ENCODE results near the gene F10. TPM values are rescaled to one million over a fixed set of nuclear protein-coding genes. Genes with fewer than 3 reads are reported as not detected.

F10 gene
- total RNA-seq, 1 donor from 2014 or later, result not detected

- intact Hi-C loops (cut with micrococcal nuclease), result loop anchor here (2.0 kb wide), 1 partner anchor 23 kb away; no protein-coding TSS in a partner anchor
These were observed 7.5 kb downstream of the F10 start for GRCh38 chr13:113129921-113130750.

GRCh38 chr13:113135281-113135760, 12.7 kb downstream of the F10 start:
- intact Hi-C loops (cut with micrococcal nuclease), result no loop called here

GRCh38 chr13:113137691-113138298, 15.2 kb downstream of the F10 start:
- intact Hi-C loops (cut with micrococcal nuclease), result no loop called here

- intact Hi-C loops (cut with micrococcal nuclease), result no loop called here
These were observed 16.4 kb downstream of the F10 start for GRCh38 chr13:113138792-113139551.

- intact Hi-C loops (cut with micrococcal nuclease), result no loop called here
These were observed 17.0 kb downstream of the F10 start for GRCh38 chr13:113139577-113139976.

GRCh38 chr13:113140677-113141600, 18.3 kb downstream of the F10 start:
- intact Hi-C loops (cut with micrococcal nuclease), result no loop called here

GRCh38 chr13:113141601-113141970, 19.0 kb downstream of the F10 start:
- intact Hi-C loops (cut with micrococcal nuclease), result no loop called here

- intact Hi-C loops (cut with micrococcal nuclease), result no loop called here
These were observed 20.3 kb downstream of the F10 start for GRCh38 chr13:113142876-113143275.

GRCh38 chr13:113143466-113144254, 21.1 kb downstream of the F10 start:
- intact Hi-C loops (cut with micrococcal nuclease), result no loop called here

- intact Hi-C loops (cut with micrococcal nuclease), result no loop called here
These were observed 21.6 kb downstream of the F10 start for GRCh38 chr13:113144255-113144629.

- intact Hi-C loops (cut with micrococcal nuclease), result no loop called here
These were observed 22.9 kb downstream of the F10 start for GRCh38 chr13:113145496-113145895.

GRCh38 chr13:113145911-113146598, 23.5 kb downstream of the F10 start:
- intact Hi-C loops (cut with micrococcal nuclease), result no loop called here

GRCh38 chr13:113146750-113147149, 24.2 kb downstream of the F10 start:
- intact Hi-C loops (cut with micrococcal nuclease), result no loop called here

- intact Hi-C loops (cut with micrococcal nuclease), result no loop called here
These were observed 24.6 kb downstream of the F10 start for GRCh38 chr13:113147206-113147605.

- intact Hi-C loops (cut with micrococcal nuclease), result no loop called here
These were observed 25.8 kb downstream of the F10 start for GRCh38 chr13:113148407-113148806.

GRCh38 chr13:113148940-113149503, 26.4 kb downstream of the F10 start:
- intact Hi-C loops (cut with micrococcal nuclease), result no loop called here

GRCh38 chr13:113149711-113150549, 27.3 kb downstream of the F10 start:
- intact Hi-C loops (cut with micrococcal nuclease), result loop anchor here (5.0 kb wide), 1 partner anchor 208 kb away; no protein-coding TSS in a partner anchor
